SKM-1 treated with dmso at 0.1 percent for 144 hours (cell line): ENCODE results near the gene ITGA3.
"Not testable (repeated sequence)": the region's sequence is repeated elsewhere in the genome, so short reads cannot be mapped to it uniquely, and the experiment has no call there.

Source experiments
- DNase-seq: peaks from one replicate; lab custom pipeline; 2025; ENCODE audit not compliant: unreplicated experiment; lab: John Stamatoyannopoulos, UW

Gene ITGA3

GRCh38 chr17:50051082-50051576 is 4.8 kb upstream of the ITGA3 start:
- DNase-seq = no peak

GRCh38 chr17:50051606-50052005 is 4.3 kb upstream of the ITGA3 start:
- no peak for DNase-seq

- DNase-seq = no peak
Observed at GRCh38 chr17:50052241-50052796, 3.6 kb upstream of the ITGA3 start.

- DNase-seq = no peak
Observed at GRCh38 chr17:50052822-50053653, 2.9 kb upstream of the ITGA3 start.

- no peak for DNase-seq
Observed at GRCh38 chr17:50053654-50053960, 2.3 kb upstream of the ITGA3 start.

GRCh38 chr17:50055055-50055425 is 870 bp upstream of the ITGA3 start:
- no peak for DNase-seq

- peak; percentile 31 for DNase-seq
Observed at GRCh38 chr17:50056217-50056960, 479 bp downstream of the ITGA3 start.

GRCh38 chr17:50056961-50057330 is 1.0 kb downstream of the ITGA3 start:
- DNase-seq = no peak

GRCh38 chr17:50057521-50057991 is 1.6 kb downstream of the ITGA3 start:
- DNase-seq = no peak

GRCh38 chr17:50058296-50058953 is 2.5 kb downstream of the ITGA3 start:
- no peak for DNase-seq

- DNase-seq = no peak
Observed at GRCh38 chr17:50059256-50059655, 3.3 kb downstream of the ITGA3 start.

- DNase-seq = no peak
Observed at GRCh38 chr17:50059759-50060273, 3.9 kb downstream of the ITGA3 start.

- no peak for DNase-seq
Observed at GRCh38 chr17:50060951-50061712, 5.2 kb downstream of the ITGA3 start.

GRCh38 chr17:50061713-50062045 is 5.8 kb downstream of the ITGA3 start:
- DNase-seq = not testable (repeated sequence)

- no peak for DNase-seq
Observed at GRCh38 chr17:50062293-50063243, 6.7 kb downstream of the ITGA3 start.

- DNase-seq = no peak
Observed at GRCh38 chr17:50063561-50064252, 7.8 kb downstream of the ITGA3 start.

- DNase-seq = peak; percentile 58
Observed at GRCh38 chr17:50064253-50065001, 8.5 kb downstream of the ITGA3 start.

- DNase-seq = no peak
Observed at GRCh38 chr17:50065056-50065455, 9.1 kb downstream of the ITGA3 start.
